Measurements from ENCODE around the gene MIPOL1. TPM values are rescaled to one million over a fixed set of nuclear protein-coding genes. Genes with fewer than 3 reads are reported as not detected.

The MIPOL1 gene
- total and polyA plus RNA-seq, 2 of the 13 experiments (the other 11 are each of a cell fraction or from before 2014, with no cell fraction given), result 8.6 to 34.2 TPM

DNA sequence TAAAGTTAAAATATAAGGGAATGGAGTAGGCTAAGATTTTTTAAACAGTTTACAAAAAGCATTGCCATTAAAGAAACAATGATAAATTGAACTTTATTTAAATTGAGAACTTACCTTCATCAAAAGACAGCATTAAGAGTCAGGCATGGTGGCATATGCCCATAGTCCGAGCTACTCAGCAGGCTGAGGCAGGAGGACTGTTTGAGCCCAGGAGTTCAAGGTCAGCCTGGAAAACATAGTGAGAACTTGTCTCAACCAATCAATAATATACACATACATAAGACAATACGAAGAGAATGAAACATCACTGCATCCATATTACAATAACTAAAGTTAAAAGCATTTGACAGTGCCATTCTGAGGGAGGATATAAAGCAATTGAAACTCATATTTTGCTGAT is 299.7 kb downstream of the MIPOL1 start (continued):
- peak; percentile 80; the same call in 1 of the 2 replicates for TF ChIP-seq ZMYM2 (CRISPR knock-in tag; IDR thresholded peaks at IDR 0.05)
- TF ChIP-seq SALL1 (CRISPR knock-in tag; IDR thresholded peaks at IDR 0.05), result peak; percentile 92
- TF ChIP-seq ZMYM4 (CRISPR knock-in tag; IDR thresholded peaks at IDR 0.05), result peak; percentile 99
- TF ChIP-seq ZNF629 (CRISPR knock-in tag; conservative IDR thresholded peaks at IDR 0.05), result 0 out of 2 replicates have a peak, but pooled peaks have one; percentile 18
- TF ChIP-seq RXRB (CRISPR knock-in tag; IDR thresholded peaks at IDR 0.05; ENCODE audit: borderline replicate concordance), result peak; percentile 70
- TF ChIP-seq, protein P1, sequence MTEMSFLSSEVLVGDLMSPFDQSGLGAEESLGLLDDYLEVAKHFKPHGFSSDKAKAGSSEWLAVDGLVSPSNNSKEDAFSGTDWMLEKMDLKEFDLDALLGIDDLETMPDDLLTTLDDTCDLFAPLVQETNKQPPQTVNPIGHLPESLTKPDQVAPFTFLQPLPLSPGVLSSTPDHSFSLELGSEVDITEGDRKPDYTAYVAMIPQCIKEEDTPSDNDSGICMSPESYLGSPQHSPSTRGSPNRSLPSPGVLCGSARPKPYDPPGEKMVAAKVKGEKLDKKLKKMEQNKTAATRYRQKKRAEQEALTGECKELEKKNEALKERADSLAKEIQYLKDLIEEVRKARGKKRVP (CRISPR knock-in tag; IDR thresholded peaks at IDR 0.05), result 0 out of 4 replicates have a peak, but pooled peaks of 1 of the 2 experiments have one; percentile 15
- peak; percentile 60; the same call in 1 of the 2 replicates for TF ChIP-seq KAT8 (CRISPR knock-in tag; IDR thresholded peaks at IDR 0.05)
- TF ChIP-seq MIXL1 (CRISPR knock-in tag; IDR thresholded peaks at IDR 0.05), result peak; percentile 66; the same call in 1 of the 2 replicates
- TF ChIP-seq ESRRA (CRISPR knock-in tag; IDR thresholded peaks at IDR 0.05; ENCODE audit: low read depth), result no peak
- TF ChIP-seq, protein P2, sequence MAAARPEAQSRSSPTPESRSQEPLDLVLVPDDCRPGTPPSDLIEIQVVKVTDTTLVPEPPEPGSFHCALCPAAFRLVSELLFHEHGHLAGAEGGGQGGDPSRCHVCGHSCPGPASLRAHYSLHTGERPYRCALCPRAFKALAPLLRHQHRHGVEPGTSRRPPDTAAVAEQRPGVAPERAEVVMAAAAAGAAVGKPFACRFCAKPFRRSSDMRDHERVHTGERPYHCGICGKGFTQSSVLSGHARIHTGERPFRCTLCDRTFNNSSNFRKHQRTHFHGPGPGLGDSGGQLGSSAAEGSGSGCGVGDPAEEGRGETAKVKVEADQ (CRISPR knock-in tag; IDR thresholded peaks at IDR 0.05; ENCODE audit: borderline replicate concordance), result 0 out of 2 replicates have a peak, but pooled peaks have one; percentile 42
- TF ChIP-seq MLLT10 (CRISPR knock-in tag; IDR thresholded peaks at IDR 0.05), result no peak
- TF ChIP-seq ZNF367 (CRISPR knock-in tag; IDR thresholded peaks at IDR 0.05; ENCODE audit: borderline replicate concordance), result no peak
- TF ChIP-seq GATAD2A (CRISPR knock-in tag; IDR thresholded peaks at IDR 0.05), result peak; percentile 98
- TF ChIP-seq, protein P3, sequence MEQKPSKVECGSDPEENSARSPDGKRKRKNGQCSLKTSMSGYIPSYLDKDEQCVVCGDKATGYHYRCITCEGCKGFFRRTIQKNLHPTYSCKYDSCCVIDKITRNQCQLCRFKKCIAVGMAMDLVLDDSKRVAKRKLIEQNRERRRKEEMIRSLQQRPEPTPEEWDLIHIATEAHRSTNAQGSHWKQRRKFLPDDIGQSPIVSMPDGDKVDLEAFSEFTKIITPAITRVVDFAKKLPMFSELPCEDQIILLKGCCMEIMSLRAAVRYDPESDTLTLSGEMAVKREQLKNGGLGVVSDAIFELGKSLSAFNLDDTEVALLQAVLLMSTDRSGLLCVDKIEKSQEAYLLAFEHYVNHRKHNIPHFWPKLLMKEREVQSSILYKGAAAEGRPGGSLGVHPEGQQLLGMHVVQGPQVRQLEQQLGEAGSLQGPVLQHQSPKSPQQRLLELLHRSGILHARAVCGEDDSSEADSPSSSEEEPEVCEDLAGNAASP (CRISPR knock-in tag; IDR thresholded peaks at IDR 0.05; ENCODE audit: borderline replicate concordance), result peak; percentile 14; the same call in 1 of the 2 replicates
- TF ChIP-seq EP300 (IDR thresholded peaks at IDR 0.05; ENCODE audit: low read depth in 2 of 2, low read length in 2 of 2), result peak in 1 of 2 experiments; percentile 37; a peak in 1 of 4 replicates
- TF ChIP-seq EP300 (CRISPR knock-in tag; IDR thresholded peaks at IDR 0.05; ENCODE audit: borderline replicate concordance), result no peak
- 0 out of 2 replicates have a peak, but pooled peaks have one; percentile 15 for TF ChIP-seq SAP130 (CRISPR knock-in tag; IDR thresholded peaks at IDR 0.05; ENCODE audit: low read depth)
- TF ChIP-seq NR2F6 (IDR thresholded peaks at IDR 0.05), result peak; percentile 32
- no peak for TF ChIP-seq NR2F6 (CRISPR knock-in tag; IDR thresholded peaks at IDR 0.05)
- TF ChIP-seq FOXA3 (CRISPR knock-in tag; IDR thresholded peaks at IDR 0.05), result peak; percentile 75
- peak; percentile 46; the same call in 1 of the 2 replicates for TF ChIP-seq KAT2B (IDR thresholded peaks at IDR 0.05; ENCODE audit: borderline replicate concordance, low read depth, low read length)
- TF ChIP-seq MAFK (conservative IDR thresholded peaks at IDR 0.05 in 1 of 2, IDR thresholded peaks at IDR 0.05 in 1 of 2; ENCODE audit: low read length in 2 of 2), result peak; percentile 17 to 22; a peak in 1 of 4 replicates
- peak; percentile 98 for TF ChIP-seq ZNF7 (CRISPR knock-in tag; IDR thresholded peaks at IDR 0.05)
- TF ChIP-seq, protein P4, sequence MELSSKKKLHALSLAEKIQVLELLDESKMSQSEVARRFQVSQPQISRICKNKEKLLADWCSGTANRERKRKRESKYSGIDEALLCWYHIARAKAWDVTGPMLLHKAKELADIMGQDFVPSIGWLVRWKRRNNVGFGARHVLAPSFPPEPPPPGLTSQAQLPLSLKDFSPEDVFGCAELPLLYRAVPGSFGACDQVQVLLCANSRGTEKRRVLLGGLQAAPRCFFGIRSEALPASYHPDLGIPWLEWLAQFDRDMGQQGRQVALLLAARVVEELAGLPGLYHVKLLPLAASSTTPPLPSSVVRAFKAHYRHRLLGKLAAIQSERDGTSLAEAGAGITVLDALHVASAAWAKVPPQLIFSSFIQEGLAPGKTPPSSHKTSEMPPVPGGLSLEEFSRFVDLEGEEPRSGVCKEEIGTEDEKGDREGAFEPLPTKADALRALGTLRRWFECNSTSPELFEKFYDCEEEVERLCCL (CRISPR knock-in tag; IDR thresholded peaks at IDR 0.05; ENCODE audit: borderline replicate concordance), result no peak
- TF ChIP-seq HDAC2 (CRISPR knock-in tag; IDR thresholded peaks at IDR 0.05), result peak; percentile 74; the same call in 1 of the 2 replicates
- peak in 1 of 2 experiments; percentile 32; a peak in 1 of 4 replicates for TF ChIP-seq KLF16 (CRISPR knock-in tag; IDR thresholded peaks at IDR 0.05)
- peak; percentile 46; the same call in 1 of the 2 replicates for TF ChIP-seq KLF6 (CRISPR knock-in tag; IDR thresholded peaks at IDR 0.05)
